IPS-18c (cell line): ENCODE measurements around the gene FHIT.

Experiments
- H3K4me3 ChIP-seq: 2 replicates; pipeline ENCODE4 v1.7.0; 2013; ENCODE audit warnings: low read depth, mild to moderate bottlenecking, low read length, moderate library complexity; ENCODE audit not compliant: insufficient read depth
- H3K9me3 ChIP-seq: one replicate; pipeline ENCODE4 v1.6.1; 2013; ENCODE audit warnings: mild to moderate bottlenecking, low read length, moderate library complexity; ENCODE audit not compliant: control insufficient read depth, insufficient read depth

The FHIT gene

GRCh38 chr3:60600848-60601247 is 650.4 kb downstream of the FHIT start:
- Histone ChIP-seq H3K9me3 (no peaks in the 10 kb centered on the region), H3K4me3 (no peak overlapping the region)

- Histone ChIP-seq H3K4me3 (no peak overlapping the region), H3K9me3 (no peaks in the 10 kb centered on the region)
Measured at GRCh38 chr3:60599586-60599985, 651.7 kb downstream of the FHIT start.

GRCh38 chr3:60598671-60599070 is 652.6 kb downstream of the FHIT start:
- no peaks in the 10 kb centered on the region for H3K9me3 ChIP-seq
- H3K4me3 ChIP-seq: no peak overlapping the region

DNA sequence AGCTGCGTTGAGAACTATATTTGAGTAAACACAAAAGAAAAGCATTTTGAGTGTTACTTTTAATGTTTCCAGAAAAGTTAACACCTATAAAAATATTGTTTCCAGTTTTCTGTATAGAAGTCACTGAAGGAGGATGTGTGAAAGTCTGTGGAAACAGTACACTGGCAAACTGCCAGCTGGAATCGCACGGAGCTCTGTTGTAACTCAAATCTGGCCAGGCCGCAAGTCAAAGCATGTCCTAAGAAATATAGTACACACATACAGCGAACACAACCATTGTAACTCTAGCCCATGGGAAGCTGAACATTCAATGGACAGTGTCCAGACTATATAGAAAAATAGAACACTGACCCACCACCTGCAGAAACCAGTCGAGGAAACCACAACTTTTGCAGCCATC is 657.2 kb downstream of the FHIT start:
- no peaks in the 10 kb centered on the region for H3K9me3 ChIP-seq
- no peak overlapping the region for H3K4me3 ChIP-seq

- H3K4me3 ChIP-seq: no peak overlapping the region
- no peaks in the 10 kb centered on the region for H3K9me3 ChIP-seq
Measured at GRCh38 chr3:60591267-60591666, 660.0 kb downstream of the FHIT start.

- H3K9me3 ChIP-seq: no peaks in the 10 kb centered on the region
- no peak overlapping the region for H3K4me3 ChIP-seq
Measured at GRCh38 chr3:60588806-60589205, 662.4 kb downstream of the FHIT start.

DNA sequence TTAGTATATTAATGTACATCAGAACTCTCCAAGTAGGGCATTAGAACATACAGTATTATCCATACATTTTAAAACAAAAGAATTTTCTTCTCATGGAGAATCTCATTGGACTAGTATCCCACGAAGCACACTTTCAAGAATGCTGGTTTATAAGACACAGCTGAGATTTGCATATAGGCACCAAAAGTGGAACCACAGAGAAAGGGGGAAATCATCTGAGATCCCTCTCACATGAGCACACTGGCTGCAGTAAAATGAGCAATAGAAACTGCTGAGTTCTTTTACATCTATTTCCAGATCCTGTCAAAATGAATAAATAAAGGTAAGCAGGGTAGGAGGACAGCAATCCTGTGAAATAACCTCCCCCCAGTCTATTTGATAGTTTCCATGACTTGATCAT is 665.3 kb downstream of the FHIT start:
- H3K4me3 ChIP-seq: no peak overlapping the region
- H3K9me3 ChIP-seq: no peaks in the 10 kb centered on the region

- Histone ChIP-seq H3K4me3 (no peak overlapping the region), H3K9me3 (no peaks in the 10 kb centered on the region)
Measured at GRCh38 chr3:60584250-60584649, 667.0 kb downstream of the FHIT start.

GRCh38 chr3:60582288-60582687 is 669.0 kb downstream of the FHIT start:
- no peak overlapping the region for H3K4me3 ChIP-seq
- no peaks in the 10 kb centered on the region for H3K9me3 ChIP-seq

GRCh38 chr3:60580809-60581208 is 670.4 kb downstream of the FHIT start:
- no peak overlapping the region for H3K4me3 ChIP-seq
- no peaks in the 10 kb centered on the region for H3K9me3 ChIP-seq

- no peaks in the 10 kb centered on the region for H3K9me3 ChIP-seq
- H3K4me3 ChIP-seq: no peak overlapping the region
Measured at GRCh38 chr3:60579734-60580133, 671.5 kb downstream of the FHIT start.

- no peak overlapping the region for H3K4me3 ChIP-seq
Measured at GRCh38 chr3:60578936-60579335, 672.3 kb downstream of the FHIT start.

DNA sequence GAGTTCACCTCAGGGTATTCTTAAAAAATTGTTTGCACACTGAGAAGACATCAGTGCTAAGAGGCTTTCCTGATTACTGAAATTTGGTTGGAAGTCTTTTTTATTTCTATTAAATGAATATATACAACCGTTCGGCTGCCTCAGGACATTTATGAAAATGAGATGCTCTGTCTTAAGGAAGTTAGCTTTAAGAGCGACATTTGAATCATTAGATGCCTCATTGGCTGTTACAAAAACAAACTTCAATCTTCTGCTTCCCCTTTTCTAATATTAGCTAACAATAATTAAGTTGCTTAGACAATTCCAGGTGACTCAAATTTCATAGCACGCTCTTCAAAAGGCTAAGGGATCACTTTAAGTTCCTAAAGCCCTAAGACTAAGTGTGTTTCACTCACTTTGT is 673.7 kb downstream of the FHIT start:
- Histone ChIP-seq H3K9me3 (no peaks in the 10 kb centered on the region), H3K4me3 (no peak overlapping the region)

More at GRCh38 chr3:60578936-60579335, 672.3 kb downstream of the FHIT start:
- no peaks in the 10 kb centered on the region for H3K9me3 ChIP-seq

GRCh38 chr3:60575718-60576272 is 675.5 kb downstream of the FHIT start:
- Histone ChIP-seq H3K9me3 (no peaks in the 10 kb centered on the region), H3K4me3 (no peak overlapping the region)

- Histone ChIP-seq H3K4me3 (no peak overlapping the region), H3K9me3 (no peaks in the 10 kb centered on the region)
Measured at GRCh38 chr3:60574046-60574769, 677.0 kb downstream of the FHIT start.

DNA sequence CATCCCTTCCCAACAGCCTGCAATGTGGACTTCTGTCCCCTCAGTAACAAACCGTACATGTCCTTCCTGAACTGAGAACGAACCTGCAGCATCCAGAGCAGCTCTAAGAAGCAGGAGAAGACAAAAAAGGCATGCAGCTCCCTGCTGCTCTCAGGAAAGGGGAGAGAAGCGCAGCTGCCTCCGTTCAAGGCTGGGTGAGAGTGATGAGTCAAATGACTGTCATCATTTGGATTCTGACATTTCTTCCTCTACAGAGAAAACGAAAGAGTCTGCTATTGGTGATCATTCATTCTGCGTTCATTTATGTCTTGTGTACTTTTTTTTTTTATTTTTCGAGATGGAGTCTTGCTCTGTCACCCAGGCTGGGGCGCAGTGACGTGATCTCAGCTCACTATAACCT is 677.8 kb downstream of the FHIT start:
- Histone ChIP-seq H3K4me3 (no peak overlapping the region), H3K9me3 (no peaks in the 10 kb centered on the region)

DNA sequence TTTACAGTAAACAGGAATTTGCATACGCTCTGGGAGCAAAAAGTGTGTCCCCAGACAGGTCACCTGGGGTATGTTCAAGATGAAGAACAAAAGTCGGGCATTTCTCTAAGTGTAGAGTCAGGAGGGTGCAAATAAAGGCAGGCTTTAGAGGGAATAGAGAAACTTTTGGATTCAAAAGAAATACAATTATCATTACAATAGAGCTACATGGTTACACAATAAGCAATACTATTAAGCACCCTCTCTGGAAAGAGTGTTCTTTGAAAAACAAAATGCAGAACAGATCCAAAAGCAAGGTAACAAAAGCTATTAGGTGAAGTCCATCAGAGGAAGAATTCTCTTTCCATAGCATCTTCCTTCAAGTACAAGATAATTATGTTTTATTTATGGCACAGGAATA is 679.7 kb downstream of the FHIT start:
- Histone ChIP-seq H3K9me3 (no peaks in the 10 kb centered on the region), H3K4me3 (no peak overlapping the region)

DNA sequence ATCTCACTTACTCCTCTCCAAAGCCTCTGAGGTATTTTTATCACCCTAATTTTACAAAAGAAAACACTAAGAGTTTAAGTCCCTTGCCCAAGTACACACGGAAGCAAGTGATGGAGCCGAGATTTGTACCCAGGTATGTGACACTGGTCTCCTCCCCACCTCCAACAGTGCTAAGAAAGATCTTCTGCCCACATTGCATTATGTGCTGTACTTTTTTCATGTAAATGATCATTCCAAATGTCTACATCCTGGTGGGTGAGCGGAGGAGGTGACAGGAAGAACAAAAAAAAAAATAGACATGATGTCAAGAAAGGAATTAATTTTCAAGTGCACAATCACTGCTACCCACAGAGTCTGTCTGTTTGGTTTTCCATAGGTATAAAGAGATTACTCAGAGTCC is 694.1 kb downstream of the FHIT start:
- Histone ChIP-seq H3K9me3 (no peaks in the 10 kb centered on the region), H3K4me3 (no peak overlapping the region)
